AG08396 (cell line): ENCODE results near the gene MEX3A.

ENCODE experiments used
- DNase-seq: peaks from one replicate; pipeline ENCODE4 v3.0.0; 2012; ENCODE audit warnings: low spot score, mixed read lengths

MEX3A gene

DNA sequence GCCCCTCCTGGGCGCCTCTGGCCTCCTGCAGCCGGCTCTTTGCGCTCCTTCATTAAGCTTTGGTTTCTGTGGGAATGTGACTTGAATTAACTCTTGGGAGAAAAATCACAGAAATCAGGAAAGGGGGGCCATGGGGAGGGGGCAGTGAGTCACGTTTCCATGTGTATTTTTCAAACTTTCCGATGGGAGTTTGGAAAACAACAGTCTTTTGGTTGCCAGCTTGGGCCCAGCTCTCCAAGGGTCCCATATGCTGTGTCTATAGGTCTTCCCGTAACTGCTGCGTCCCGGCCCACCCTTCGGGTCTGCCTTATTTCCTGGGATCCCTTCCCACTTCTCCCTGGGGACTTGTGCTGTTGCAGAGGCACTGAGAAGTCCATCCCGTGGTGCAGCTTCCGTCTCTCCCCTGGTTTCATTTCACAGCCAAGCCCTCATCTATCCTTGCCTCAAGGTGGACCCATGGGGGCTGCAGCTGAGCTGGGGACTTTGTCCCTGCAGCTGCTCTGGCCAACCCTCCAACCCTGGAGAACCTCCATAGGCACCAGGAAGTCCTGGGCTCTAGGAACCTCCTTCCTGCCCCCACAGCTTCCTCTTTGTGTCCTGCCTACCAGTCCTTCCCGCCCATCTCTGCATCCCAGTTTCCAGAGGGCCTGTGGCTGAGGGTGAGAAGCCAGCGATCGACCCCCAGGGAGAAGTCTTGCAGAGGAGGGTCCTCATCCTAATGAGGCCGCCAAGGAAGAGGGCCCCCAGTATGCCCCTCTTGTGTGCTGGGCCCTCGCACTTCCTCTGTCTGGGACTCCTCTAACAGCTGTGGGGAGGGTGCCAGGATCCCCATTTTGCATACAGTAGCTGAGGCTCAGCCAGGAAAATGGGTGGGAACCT is 20.6 kb upstream of the MEX3A start:
- no peak for DNase-seq

DNA sequence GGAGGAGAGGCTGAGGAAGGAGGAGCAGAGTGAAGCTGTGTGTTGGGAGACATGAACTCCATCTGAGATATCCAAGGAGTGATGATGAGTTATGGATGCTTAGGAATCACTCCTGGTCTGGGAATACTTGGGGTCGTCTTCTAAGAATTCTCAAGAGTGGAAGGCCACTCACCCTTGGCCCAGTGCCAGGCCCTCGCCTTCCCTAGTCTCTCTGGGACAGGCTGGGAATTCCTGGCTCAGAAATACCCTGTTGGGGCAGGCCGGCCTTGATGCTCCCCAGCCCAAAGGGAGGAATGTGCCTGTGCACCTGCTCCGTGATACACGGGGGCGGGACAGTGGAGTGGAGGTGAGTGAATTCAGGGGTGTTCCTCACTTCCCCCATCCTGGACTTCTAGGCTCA is 19.6 kb upstream of the MEX3A start:
- DNase-seq, result no peak

DNA sequence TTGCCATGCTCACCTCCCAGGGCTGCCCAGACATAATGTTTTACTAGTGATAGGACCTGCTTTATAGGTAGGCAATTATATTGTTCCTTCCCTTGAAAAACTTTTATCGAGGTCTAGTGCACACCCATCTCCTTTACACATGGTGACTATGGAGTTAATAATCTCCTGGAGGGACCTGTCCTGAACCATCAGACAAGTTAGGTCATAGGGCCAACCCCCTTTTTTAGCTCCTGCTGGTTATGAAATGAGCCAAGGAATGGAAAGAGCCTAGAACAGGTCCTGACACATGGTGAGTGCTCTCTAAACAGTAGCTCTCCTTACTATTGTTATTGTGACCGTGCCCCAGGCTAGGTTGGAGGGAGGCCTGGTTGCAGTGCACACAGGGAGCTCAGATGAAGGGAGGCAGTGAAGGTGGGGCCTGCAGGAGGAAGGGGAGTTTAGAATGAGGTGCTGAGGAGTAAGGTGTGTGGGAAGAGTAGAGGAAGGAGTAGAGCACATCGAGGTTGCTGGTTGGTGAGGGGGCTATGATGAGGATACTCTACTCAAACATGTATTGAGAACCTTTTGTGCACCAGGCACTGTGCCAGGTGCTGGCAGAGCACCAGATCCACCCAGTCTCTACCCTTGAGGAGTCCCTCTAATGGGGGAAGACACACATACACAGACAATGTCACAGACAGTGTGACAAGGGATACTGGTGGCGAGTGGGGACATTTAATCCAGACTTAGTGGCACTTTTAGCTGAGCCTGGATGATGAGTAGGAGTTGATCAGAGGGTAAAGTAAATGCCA is 18.1 kb upstream of the MEX3A start:
- no peak for DNase-seq

DNA sequence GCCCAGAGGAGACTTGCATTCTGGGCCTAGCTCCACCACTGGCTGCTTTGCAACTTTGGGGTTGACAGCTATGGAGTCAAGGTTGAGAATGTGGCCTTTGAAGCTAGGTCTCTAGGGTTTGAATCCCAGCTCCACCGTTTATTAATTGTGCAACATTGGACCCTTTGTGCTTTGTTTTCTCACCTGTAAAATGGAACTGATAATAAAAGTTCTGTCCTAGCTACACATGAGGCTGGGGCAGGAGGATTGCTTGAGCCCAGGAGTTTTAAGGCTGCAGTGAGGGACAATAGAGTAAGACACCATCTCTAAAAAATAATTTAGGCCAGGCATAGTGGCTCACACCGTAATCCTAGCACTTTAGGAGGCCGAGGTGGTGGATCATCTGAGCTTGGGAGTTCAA is 17.0 kb upstream of the MEX3A start:
- DNase-seq, result no peak

DNA sequence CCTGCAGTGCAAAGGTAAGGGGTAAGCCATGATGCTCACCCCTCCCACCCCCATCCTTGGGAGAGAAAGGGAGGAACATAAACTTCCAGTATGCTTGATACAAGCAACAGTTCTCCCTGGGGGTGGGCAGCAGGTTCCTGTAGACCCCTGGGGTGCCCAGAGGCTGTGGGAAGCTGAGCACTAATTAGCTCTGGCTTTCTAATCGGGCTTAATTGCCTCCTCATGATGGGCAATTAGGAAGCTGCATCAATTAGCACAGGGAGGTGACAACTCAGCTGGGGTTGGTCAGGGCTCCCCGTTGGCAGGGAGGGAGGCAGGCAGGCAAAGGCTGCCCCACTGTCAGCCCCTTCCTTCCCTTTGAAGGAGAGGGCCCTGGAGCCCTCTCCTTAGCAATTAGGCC is 16.5 kb upstream of the MEX3A start:
- DNase-seq, result no peak

DNA sequence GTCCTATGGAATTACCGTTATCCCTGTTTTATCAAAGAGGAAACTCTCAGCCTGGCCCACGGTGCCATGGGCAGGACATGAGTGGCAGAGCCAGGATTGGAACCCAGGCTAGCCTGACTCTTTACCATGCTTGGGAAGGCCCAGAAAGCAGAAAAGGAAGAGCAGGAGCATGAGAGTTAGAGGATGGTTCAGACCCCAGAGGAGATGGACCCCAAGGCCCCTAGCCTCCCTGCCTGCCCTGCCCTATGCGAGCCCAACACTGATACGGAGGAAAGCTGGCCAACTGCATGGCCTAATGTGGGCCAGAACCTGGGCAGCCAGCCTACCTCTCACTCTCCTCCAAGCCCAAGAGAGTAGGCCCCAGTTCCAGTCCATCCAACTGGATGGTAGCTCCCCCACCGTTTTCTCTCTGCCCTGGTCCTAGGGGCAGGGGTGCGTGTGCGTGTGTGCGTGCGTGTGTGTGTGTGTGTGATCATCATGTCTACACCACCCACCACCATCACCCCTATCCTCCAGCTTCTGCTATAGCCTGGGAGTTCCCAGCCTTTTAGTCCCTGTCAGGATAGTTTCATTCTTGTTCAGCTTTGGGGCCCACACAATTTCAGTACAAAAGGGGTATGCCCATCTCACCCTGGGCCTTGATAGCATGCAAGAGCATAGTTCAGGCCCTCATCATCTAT is 15.4 kb upstream of the MEX3A start:
- no peak for DNase-seq

DNA sequence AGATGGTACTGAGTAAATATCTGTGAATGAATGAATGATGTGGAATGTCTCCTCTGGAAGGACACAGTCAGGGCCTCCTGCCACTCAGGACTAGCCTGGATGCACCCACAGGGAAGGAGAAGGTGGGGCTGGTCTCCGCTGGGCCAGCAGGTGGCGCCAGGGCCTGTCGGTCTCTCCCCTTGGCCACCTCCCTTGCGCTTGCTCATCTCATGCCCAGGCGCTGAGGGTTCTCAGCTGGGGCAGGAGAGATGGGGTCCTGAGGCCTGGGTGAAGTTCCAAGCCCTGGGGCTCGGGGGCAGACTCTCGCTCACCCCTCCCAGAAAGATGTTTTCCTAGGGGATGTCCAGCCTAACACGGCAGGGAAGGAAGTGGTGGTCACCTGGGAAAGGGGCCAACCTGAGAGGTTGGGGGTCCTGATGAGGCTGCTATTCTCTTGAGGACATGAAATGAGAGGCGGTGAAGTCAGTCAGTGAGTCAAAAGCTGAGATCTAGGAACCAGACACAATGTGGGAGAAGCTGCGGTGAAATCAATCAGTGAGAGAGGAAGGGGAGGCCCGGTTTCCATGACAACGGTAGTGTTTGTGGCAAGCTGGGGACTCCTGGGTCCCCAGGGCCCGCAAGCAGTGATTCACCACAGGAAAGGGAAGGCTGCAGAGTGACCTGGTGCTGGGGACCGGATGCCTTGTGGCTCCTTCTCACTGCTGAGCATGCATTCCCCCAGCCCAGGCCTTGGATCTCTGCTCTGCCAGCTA is 14.6 kb upstream of the MEX3A start:
- peak; percentile 89 for DNase-seq

DNA sequence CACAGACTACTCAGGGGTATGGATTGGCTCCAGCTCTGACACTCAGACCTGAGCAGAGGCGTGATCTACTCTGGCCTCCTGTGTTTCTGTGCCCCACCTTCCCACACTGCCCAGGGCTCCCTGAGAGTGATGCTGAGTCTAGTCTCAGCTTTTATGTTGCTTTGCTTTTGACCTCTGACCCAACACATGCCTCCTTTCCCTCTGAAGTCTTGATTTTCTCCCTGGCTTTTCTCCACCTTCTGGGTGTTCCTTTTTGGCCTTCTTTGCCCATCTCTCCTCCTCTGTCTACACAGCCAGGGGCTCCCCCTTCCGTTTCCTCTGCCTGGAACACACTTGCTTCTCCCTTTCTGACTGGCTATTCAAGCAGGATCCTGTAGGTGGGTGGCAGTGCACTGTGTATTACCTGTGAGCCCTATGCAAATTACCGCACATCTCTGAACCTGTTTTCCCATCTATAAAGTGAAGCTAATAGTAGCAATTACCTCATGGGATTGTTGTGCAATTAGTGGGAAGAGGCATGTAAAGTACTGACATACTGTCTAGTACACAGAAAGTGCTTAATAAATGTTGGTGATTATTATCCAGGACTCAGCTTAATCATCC is 13.7 kb upstream of the MEX3A start:
- no peak for DNase-seq

DNA sequence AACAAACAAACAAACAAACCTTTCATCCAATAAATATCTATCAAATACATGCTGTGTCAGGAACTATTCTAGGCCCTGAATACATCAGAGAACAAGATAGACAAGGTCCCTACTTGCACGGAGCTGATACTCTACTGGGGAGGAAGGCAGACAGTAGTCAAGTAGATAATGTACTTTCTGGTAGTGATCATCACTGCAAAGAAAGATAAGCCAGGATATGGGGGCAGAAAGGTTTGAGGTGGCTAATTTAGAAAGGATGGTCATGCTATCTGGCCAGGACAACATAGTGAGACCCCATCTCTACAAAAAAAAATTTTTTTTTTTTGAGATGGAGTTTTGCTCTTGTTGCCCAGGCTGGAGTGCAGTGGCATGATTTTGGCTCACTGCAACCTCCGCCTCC is 9.3 kb upstream of the MEX3A start:
- DNase-seq, result no peak

DNA sequence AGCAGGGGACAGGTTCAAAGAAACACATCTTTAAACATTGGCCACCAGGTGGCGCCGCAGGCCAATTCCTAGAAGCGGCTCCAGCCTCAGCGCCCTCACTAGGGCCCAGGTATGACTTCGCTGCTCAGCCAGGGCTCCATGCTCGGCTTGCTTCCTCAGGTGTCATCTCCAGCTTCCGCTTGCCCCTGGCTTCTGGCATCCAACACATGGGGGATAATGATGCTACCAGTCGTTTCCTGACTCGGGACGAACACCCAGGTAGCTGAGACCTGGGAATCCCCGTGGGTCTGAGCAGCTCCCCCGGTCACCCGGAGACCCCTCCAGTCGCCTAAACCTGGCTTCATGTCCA is 8.5 kb upstream of the MEX3A start:
- peak; percentile 73 for DNase-seq

DNA sequence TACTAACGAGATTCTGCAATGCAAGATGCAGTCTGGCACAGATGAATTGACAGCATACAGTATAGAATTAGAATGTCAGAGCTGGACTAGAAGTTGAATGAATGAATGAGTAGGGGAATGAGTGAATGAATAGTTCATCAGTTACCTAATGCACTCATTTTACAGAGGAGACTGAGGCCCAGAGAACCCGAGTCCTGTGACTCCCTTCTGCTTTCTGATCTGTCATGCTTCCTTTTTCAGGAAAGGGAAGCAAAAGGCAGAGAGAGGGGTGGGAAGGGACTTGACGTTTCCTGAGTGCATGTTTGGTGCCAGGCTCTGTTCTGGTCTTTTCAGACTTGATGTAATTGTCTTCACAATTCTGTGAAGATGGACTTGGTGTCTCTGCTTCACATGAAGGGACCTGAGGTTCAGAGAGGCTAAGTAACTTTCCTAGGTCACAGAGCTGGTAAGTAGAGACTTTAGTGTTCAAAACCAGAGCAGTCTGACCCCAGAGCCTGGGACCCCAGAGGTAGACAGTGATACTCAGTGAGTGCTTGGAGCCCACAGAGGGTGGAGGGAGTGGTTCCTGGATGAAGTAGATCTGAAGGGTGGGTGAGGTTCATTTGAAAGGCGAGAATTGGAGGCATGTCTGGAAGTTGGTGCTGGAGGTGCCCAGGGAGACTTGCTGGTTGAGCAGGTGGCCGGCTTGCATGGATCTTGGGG is 8.0 kb upstream of the MEX3A start:
- no peak for DNase-seq

DNA sequence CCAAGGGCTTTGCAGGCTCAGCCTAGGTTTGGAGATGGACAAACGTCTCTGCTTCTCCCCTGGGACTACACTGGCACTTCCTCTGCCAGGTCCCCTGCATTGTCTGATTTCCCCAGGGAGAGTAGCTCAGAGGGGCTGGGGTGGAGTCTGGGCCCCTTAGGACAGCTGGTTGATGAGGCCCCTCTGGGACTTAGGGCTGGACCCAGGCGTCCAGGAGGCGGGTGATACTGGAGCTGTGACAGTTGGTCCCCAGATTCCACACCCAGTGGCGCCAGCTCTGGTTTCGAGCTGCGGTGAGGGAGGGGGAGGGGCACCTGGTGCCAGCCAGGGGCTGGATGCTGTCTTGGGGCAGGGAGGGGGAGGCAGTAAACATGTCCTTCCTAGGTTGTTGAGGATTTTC is 7.4 kb upstream of the MEX3A start:
- no peak for DNase-seq

DNA sequence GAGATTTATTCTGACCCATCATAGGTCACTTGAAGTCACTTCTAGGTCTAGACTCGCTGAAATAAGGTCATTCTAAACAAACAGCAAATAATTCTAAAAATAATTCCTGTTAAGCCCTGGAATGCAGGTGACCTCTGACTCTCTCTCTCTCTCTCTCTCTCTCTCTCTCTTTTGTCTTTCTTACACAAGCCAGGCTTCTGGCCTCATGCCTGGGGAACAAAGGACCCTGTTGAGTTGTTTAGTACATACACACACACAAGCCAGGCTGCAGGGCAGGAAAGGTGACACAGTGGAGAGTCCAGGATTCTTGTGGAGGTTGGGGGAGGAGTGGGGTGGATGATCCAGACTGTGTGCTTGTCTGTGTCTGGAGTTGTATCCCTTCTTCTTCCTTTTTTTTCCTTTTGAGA is 4.0 kb upstream of the MEX3A start:
- no peak for DNase-seq

DNA sequence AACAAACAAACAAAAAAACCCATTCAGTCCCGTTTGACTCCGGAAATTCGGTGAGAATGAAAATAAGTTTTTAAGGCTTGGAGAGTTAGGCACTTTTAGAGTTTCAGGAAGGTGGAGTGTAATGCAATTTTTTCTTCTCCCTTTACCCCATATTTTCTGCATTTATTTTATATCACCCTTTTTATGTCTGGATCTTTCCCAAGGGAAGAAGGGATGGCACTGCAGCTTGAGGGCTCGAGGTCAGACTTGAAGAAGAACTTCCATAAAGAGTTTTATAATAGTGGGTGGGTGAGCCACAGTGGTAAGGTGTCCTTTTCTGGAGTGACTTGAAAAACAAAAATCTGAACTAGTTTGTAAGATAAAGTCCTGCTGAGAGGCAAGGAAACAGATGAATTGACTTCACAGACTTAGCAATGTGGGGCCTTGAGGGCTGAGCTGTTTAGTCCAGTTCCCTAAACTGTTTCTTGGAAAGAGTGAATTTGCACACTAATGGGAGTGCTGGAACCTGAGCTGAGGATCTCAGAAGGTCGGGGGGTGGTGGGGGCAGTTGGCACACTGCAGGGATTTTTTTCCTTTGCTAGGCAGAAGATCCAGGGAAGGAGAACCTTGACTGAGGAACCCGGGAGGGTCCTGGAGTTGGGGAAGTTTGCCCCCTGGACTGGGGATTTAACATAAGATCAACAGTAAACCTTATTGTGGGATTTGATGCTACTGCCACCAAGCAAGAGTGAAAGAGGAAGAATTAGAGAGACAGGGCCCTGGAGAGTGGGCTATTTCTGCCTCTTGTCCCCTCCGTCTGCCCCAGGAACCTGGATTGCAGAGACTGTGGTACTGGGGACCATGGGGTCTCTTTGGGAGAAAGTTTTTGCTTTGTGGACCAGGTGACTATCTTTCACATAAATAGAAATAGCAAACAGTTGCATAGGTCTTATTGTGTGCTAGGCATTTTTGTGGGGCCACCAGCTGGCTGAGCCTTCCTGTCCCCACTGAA is 1.8 kb upstream of the MEX3A start:
- no peak for DNase-seq

DNA sequence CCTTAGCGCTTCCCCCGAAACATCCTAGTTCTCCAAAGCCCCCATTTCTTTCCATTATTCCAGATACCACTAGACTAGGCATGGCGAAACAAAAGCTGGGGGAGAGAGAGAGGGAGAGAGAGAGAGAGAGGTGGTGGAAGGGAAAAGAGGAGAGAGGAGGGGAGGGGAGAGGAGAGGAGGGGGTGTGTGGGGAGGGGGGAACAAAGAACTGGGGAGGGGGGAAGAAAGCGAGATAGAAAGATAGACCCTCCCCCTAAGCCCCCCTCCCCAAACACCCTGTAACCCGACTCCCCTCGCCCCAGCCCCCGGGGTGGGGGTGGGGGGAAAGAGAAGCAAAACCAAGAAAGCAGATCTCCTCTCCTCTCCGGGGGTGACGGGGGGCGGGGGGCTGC is 352 bp downstream of the MEX3A start:
- DNase-seq, result peak; percentile 42

DNA sequence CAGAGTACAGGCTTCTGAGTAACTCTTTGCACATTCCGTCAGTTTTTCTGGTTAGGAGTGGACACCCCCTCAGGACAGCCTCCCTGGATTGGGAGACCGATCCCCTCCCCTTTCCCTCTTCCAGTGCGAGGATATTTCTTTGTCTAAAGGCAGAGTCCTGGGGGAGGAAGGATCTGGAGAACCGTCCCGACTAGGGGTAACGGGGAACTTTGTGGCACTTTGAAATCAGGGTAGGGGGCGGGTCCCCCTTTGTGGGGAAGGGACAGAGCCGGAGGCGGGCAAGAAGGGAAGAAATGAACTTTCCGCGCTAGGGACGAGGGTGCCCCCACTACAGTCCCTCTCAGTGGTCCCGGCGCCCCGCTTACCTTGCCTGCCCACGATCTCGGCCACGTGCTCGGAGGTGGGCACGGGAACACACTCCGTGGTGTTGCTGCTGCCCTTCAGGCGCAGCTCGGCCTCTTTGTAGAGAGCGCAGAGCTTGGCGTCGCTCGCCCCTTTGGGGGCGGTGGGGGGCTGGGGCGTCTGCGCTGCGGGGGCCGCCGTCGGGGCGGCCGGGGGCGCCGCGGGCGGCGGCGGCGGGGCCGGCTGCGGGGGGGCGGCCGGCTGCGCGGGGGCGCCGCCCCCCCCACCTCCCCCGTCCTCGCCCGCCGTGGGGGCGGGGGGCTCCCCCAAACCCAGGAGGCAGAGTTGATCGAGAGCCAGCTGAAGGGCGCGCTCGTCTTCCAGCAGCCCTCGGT is 917 bp downstream of the MEX3A start:
- peak; percentile 54 for DNase-seq

DNA sequence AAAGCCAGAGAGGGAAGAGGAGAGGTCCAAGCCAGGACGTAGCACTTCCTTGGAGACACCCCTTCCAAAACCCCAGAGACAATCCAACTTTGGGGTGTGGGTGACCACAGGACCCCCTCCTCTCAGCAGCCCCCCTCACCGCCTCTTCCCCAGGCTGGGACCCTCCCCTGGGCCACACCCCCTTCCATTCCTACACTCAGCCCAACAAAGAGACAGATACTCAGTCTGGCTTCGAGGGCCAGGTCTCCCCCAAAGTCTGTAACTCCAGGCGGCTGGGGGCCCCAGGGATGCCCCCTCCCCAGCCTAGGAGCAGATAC is 1.4 kb downstream of the MEX3A start:
- DNase-seq, result no peak

DNA sequence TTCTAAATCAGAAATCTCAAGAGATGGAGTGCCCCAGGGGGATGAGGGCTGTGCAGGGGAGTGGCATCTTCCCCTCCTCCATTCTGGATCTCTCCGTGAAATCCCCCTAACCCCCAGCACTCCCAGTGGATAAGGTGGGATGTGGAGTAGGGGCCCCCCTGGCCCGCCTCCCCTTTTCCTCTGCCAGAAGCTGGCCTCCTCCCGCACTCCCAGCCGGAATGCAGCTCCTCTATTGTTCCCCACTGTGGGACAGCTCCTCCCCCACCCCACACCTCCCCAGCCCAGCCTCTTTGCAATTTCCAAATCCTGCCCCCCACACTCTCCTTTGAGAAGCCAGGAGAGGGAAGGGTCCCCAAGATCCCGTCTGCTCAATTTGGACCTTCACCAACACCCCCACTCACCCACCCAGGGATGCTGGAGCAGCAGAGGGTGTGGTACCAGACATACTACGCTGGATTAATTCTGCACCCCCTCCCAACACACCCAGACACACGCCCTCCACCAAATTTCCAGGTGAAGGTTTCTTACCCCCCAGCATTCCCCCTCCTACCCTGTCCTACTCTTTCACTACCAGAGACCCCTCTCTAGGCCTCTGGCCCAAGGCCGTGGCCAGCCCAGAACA is 1.9 kb downstream of the MEX3A start:
- DNase-seq, result no peak

DNA sequence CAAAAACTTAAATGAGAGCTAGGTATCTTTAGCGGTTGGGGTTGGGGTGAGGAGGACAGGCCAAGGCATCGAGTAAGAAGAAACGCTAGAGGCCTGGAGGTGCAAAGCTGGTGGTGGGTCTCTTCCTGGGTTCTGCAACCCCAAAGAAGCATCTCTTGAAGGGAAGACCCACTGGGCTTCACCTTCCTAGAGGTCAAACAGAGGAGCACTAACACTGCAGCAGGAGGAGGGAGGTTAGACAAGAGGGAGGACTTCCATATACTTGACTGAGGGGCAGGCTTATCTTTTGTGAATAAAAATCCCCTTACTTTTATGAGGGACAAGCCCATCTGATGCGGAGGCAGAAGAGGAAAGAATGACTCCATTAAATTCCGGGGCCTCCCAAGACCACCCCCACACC is 2.5 kb downstream of the MEX3A start:
- no peak for DNase-seq
